Measurements from ENCODE around the gene MACROD2.

- TF ChIP-seq, protein P1, sequence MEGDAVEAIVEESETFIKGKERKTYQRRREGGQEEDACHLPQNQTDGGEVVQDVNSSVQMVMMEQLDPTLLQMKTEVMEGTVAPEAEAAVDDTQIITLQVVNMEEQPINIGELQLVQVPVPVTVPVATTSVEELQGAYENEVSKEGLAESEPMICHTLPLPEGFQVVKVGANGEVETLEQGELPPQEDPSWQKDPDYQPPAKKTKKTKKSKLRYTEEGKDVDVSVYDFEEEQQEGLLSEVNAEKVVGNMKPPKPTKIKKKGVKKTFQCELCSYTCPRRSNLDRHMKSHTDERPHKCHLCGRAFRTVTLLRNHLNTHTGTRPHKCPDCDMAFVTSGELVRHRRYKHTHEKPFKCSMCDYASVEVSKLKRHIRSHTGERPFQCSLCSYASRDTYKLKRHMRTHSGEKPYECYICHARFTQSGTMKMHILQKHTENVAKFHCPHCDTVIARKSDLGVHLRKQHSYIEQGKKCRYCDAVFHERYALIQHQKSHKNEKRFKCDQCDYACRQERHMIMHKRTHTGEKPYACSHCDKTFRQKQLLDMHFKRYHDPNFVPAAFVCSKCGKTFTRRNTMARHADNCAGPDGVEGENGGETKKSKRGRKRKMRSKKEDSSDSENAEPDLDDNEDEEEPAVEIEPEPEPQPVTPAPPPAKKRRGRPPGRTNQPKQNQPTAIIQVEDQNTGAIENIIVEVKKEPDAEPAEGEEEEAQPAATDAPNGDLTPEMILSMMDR (IDR thresholded peaks at IDR 0.05) = no peak
- TF ChIP-seq POLR2A (IDR thresholded peaks at IDR 0.05) (no peak), POLR2AphosphoS5 (IDR thresholded peaks at IDR 0.05) (no peak)
Measured at GRCh38 chr20:14609328-14610221, 614.3 kb downstream of the MACROD2 start.
